Liver (tissue), 9 donors: ENCODE measurements around the gene TMEM175. TPM values are rescaled to one million over a fixed set of nuclear protein-coding genes. Genes with fewer than 3 reads are reported as not detected.

Experiments
- DNase-seq: peaks from one replicate; pipeline ENCODE4 v3.0.0-alpha.2; 2017; ENCODE audit warnings: low spot score
- H3K27ac ChIP-seq, 2 donors: one replicate each; pipeline ENCODE4 v1.7.0; 2013; ENCODE audit warnings: inconsistent platforms in 2 of 2, low read length in 2 of 2, control low read depth in 1 of 2, low read depth in 1 of 2, mild to moderate bottlenecking in 1 of 2
- H3K27me3 ChIP-seq, 4 donors: one replicate each; pipeline versions ENCODE4 v1.6.1 to v1.7.0; 2013; ENCODE audit warnings: low read length in 3 of 4, inconsistent platforms in 1 of 4, mild to moderate bottlenecking in 1 of 4, moderate library complexity in 1 of 4; ENCODE audit not compliant: control insufficient read depth in 4 of 4, insufficient read depth in 4 of 4
- H3K36me3 ChIP-seq, 4 donors: one replicate each; pipeline versions ENCODE4 v1.6.1 to v1.7.0; 2013; ENCODE audit warnings: low read length in 3 of 4, mild to moderate bottlenecking in 3 of 4, low read depth in 1 of 4, moderate library complexity in 1 of 4; ENCODE audit not compliant: control insufficient read depth in 4 of 4, insufficient read depth in 3 of 4
- H3K4me1 ChIP-seq, 4 donors: one replicate each; pipeline versions ENCODE4 v1.6.1 to v1.7.0; 2013; ENCODE audit warnings: low read length in 3 of 4, mild to moderate bottlenecking in 3 of 4, moderate library complexity in 1 of 4; ENCODE audit not compliant: control insufficient read depth in 4 of 4, insufficient read depth in 4 of 4
- H3K4me3 ChIP-seq, 3 donors: one replicate each; pipeline versions ENCODE4 v1.6.1 to v1.7.0; 2013; ENCODE audit warnings: low read length in 3 of 3, control low read depth in 1 of 3, low read depth in 1 of 3, mild to moderate bottlenecking in 1 of 3
- H3K9ac ChIP-seq, 2 donors: one replicate each; pipeline ENCODE4 v1.7.0; 2013; ENCODE audit warnings: low read length in 2 of 2, mild to moderate bottlenecking in 2 of 2, moderate library complexity in 2 of 2, control low read depth in 1 of 2, low read depth in 1 of 2
- H3K9me3 ChIP-seq, 4 donors: one replicate each; pipeline versions ENCODE4 v1.6.1 to v1.7.0; 2013; ENCODE audit warnings: low read length in 3 of 4; ENCODE audit not compliant: control insufficient read depth in 4 of 4
- EGR1 ChIP-seq, 2 donors: IDR thresholded peaks; 2 replicates each; pipeline ENCODE4 v1.6.1; 2016 to 2018; ENCODE audit warnings: antibody characterized with exemption in 2 of 2, low read depth in 2 of 2
- FOXA1 ChIP-seq: IDR thresholded peaks from 2 replicates; pipeline ENCODE4 v1.6.1; 2016; ENCODE audit warnings: antibody characterized with exemption
- FOXA2 ChIP-seq: IDR thresholded peaks from 2 replicates; pipeline ENCODE4 v1.6.1; 2016; ENCODE audit warnings: antibody characterized with exemption
- GABPA ChIP-seq, 2 donors: IDR thresholded peaks in 1 of 2; conservative IDR thresholded peaks in 1 of 2; 2 replicates each; pipeline ENCODE4 v1.6.1; 2016; ENCODE audit warnings: antibody characterized with exemption in 2 of 2, mild to moderate bottlenecking in 1 of 2, moderate library complexity in 1 of 2
- HNF4A ChIP-seq, 2 donors: conservative IDR thresholded peaks; 2 replicates each; pipeline ENCODE4 v1.6.1; 2016; ENCODE audit warnings: antibody characterized with exemption in 2 of 2, mild to moderate bottlenecking in 2 of 2
- NR2F2 ChIP-seq: IDR thresholded peaks from 2 replicates; pipeline ENCODE4 v1.6.1; 2016; ENCODE audit warnings: antibody characterized with exemption
- RXRA ChIP-seq, 2 donors: IDR thresholded peaks; 2 replicates each; pipeline ENCODE4 v1.6.1; 2017 to 2018; ENCODE audit warnings: antibody characterized with exemption in 2 of 2, mild to moderate bottlenecking in 1 of 2
- SP1 ChIP-seq: IDR thresholded peaks from 2 replicates; pipeline ENCODE4 v1.6.1; 2018; ENCODE audit warnings: antibody characterized with exemption, mild to moderate bottlenecking
- TAF1 ChIP-seq: conservative IDR thresholded peaks from 2 replicates; pipeline ENCODE4 v1.6.1; 2016; ENCODE audit warnings: antibody characterized with exemption, mild to moderate bottlenecking
- YY1 ChIP-seq: IDR thresholded peaks from 2 replicates; pipeline ENCODE4 v1.6.1; 2016; ENCODE audit warnings: antibody characterized with exemption, mild to moderate bottlenecking
- WGBS: extraction: QIAGEN DNeasy Blood & Tissue Kit; methylation state at CpG from one replicate; pipeline ENCODE4 v1.1.7; 2013; 5-methylcytosine and 5-hydroxymethylcytosine counted together
- polyA plus RNA-seq, 2 donors: library from polyadenylated mRNA; stranded (reverse) in 1 of 2; unstranded in 1 of 2; fragments of 200-250 nt in 1 of 2; fragments of >200 nt in 1 of 2; fragmentation: Nextera tagmentation in 1 of 2; extraction: Ambion mirVana in 1 of 2; gene quantifications; one replicate each; pipeline versions ENCODE4 v1.2.1 to v1.2.3, GENCODE V29; 2013 to 2015
- total RNA-seq, 2 donors: library from RNA; depleted of rRNA; stranded (reverse); fragments of >200 nt; gene quantifications; one replicate each; pipeline ENCODE4 v1.2.3, GENCODE V29; 2014
- TF ChIP-seq, protein P1 (sequence below): IDR thresholded peaks from 2 replicates; pipeline ENCODE4 v1.6.1; 2016; ENCODE audit warnings: antibody characterized with exemption
- TF ChIP-seq, protein P2 (sequence below): IDR thresholded peaks from 2 replicates; pipeline ENCODE4 v1.6.1; 2016; ENCODE audit warnings: antibody characterized with exemption, mild to moderate bottlenecking
- TF ChIP-seq, protein P3 (sequence below): fragments of 150-350 bp; IDR thresholded peaks from 2 replicates; pipeline ENCODE4 v1.5.1; 2017; ENCODE audit warnings: improper control_type of control experiment, low read depth, low read length; ENCODE audit not compliant: missing input control
- donor health status: healthy.
- donor health status: healthy.
- donor health status: healthy.
- donor health status: healthy.
- donor health status: healthy.

The TMEM175 gene
- total and polyA plus RNA-seq, 4 donors = 18.6 to 26.3 (median 25.5) TPM

DNA sequence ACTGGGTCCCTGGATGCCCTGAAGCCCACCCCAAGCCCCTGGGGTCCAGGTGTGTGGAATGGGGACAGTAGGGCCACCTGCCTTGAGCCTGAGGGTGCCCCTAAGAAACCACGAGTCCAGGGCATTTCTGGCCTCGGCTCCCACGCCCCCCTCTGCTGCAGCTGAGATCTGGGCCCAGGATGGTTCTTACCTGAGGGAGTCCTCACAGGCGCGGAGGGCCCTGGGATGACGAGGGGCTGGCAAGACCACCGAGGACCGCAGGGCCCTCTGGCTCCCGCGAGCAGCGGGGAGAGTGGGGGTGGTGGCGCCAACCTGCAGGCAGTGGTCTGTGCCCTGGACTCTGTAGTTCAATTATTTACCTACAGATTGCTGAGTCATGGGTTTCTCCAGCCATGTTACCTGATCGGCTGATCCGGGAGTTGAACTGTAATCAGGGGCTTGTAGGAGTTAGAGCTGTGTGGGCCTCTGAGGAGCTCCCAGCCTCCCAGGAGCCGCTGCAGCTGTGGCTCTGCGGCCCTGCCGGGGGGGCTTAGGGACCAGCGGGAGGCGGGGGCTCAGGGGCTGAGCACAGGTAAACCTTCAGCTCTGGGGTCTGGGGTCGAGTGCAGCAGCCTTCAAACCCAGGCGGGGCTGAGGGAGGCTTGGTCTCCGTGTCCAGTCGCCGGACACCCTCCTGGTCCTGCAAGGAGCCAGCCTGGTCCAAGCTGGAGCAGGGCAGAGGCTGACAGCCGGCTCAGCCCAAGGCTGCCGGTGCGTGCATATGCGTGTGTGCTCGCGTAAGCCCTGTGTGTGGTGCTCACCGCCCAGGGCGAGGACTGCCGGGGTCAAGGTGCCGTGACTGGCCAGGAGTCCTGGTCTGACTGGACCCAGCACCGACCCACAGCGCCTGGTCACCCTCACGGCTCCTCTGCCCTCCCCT, 61.1 kb downstream of the TMEM175 start, which contains the start of gene SLC26A1:
Gene SLC26A1 (minus strand): TSS at position 294 of the 919 bp plus-strand sequence. CDS start 1,701 bp downstream, outside the sequence.
- peak within 1 kb of the TSS; percentile 53 to 77 (median 60) for H3K4me3 ChIP-seq
- no peaks in the 10 kb centered on the region for H3K27me3 ChIP-seq
- peaks cover 0 to 8% (median 4%) of the 10 kb centered on the region in 4 donors for H3K36me3 ChIP-seq
- peak within 1 kb of the TSS; percentile 92 to 99 for H3K27ac ChIP-seq
- peak within 1 kb of the TSS; percentile 84 to 99 for H3K9ac ChIP-seq
- peak; percentile 45 to 61 for TF ChIP-seq RXRA (IDR thresholded peaks at IDR 0.05)
- TF ChIP-seq FOXA2 = no peak
- TF ChIP-seq, protein P1, sequence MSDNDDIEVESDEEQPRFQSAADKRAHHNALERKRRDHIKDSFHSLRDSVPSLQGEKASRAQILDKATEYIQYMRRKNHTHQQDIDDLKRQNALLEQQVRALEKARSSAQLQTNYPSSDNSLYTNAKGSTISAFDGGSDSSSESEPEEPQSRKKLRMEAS = no peak
- peak in 1 of 2 donors; percentile 29 for TF ChIP-seq EGR1 (IDR thresholded peaks at IDR 0.05; ENCODE audit: low read depth in 2 of 2)
- TF ChIP-seq HNF4A (conservative IDR thresholded peaks at IDR 0.05) = peak; percentile 79 to 86
- TF ChIP-seq YY1 = peak; percentile 73
- no peak for TF ChIP-seq TAF1
- no peaks in the 10 kb centered on the region for H3K9me3 ChIP-seq
- DNase-seq = peak; percentile 58
- peaks cover 11 to 39% (median 25%) of the 10 kb centered on the region in 4 donors for H3K4me1 ChIP-seq
- 36% methylated on average over 37 of the region's 37 CpGs for WGBS

DNA sequence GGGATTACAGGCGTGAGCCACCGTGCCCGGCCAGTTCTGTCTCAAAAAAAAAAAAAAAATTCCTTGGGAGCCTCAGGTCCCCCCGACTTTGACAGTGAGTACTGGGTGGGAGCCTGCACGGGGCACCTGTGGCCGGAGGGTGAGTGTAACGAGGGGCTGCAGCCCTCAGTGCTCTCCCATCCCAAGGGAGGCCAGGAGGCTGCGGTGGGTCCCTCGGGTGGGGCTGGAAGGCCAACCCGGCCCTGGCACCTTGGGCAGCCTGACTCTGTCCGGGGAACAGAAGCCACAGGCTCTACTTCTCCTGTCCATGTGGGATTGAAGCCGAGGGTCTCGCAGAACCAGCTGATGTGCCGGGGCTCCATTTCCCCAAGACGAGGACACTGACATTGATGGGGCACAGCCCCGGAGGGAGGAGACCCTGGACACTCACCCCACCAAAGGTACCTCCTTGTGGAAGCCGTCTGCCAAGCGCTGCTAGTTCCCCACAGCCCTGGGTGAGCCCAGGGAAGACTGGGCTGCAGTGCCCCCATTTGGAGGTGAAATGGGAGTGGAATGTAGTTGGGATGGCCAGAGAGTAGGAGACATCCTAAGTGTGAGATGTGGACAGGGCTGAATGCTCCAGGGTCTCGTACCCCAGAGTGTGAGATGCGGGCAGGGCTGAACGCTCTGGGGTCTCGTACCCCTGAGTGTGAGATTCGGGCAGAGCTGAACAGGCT, 63.2 kb downstream of the TMEM175 start:
- no peak for DNase-seq
- no peaks in the 10 kb centered on the region for H3K9me3 ChIP-seq
- no peak for TF ChIP-seq SP1
- no peak for TF ChIP-seq FOXA1
- no peak for TF ChIP-seq FOXA2
- H3K4me3 ChIP-seq = no peak overlapping the region
- peaks cover 11 to 39% (median 23%) of the 10 kb centered on the region in 4 donors for H3K4me1 ChIP-seq
- H3K27ac ChIP-seq = no peak overlapping the region
- no peaks in the 10 kb centered on the region for H3K27me3 ChIP-seq
- peaks cover 0 to 2% (median under 1%) of the 10 kb centered on the region in 4 donors for H3K36me3 ChIP-seq
- H3K9ac ChIP-seq = no peak overlapping the region
- 94% methylated on average over 23 of the region's 23 CpGs for WGBS

DNA sequence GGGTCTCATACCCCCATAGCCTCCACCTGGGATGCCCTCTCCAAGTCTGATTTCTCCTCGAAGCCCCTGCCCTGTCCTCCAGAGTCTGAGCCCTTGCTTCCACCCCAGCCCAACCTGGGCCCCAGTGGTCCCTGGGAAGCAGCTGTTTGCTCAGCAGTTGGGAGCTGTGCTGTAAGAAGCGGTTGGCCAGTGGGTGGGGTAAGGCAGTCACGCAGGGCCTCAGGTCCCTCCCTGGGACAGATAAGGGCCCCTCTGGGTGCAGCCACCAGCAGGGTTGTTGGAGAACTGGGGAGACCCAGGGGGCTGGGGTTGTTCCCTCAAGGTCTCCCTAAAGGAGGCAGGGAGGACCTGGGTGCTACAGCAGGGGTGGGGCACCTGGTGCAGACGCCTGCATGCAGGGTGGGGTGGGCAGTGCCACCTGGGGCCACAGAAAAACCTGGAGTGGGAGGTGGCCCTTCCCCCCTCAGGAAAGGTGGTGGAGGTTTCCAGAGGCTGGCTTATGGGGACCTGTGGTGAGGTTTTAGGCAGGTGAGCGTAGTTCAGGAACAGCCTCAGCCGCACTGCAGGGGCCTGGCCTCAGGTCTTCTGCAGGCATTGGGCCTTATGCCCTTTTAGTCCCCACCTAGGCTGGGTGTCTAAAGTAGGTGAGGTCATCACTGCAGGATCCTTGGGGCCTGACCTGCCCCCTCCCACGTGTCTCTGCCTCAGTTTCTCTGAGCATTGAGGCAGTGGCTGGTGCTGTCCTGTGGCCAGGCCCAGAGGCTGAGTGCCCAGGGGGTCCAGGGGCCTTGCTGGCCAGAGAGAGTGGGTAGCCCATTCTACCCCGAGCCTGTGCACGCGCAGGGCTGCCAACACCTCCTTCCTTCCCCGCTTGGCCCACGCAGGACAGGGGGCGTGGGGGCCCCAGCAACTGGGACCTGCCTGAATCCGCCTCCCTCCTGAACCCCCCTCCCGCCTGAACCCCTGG, 64.1 kb downstream of the TMEM175 start:
- H3K4me1 ChIP-seq = peaks cover 6 to 31% (median 20%) of the 10 kb centered on the region in 4 donors
- H3K27me3 ChIP-seq = no peaks in the 10 kb centered on the region
- no peaks in the 10 kb centered on the region for H3K9me3 ChIP-seq
- no peak overlapping the region for H3K9ac ChIP-seq
- H3K4me3 ChIP-seq = no peak overlapping the region
- no peak for DNase-seq
- no peak overlapping the region for H3K27ac ChIP-seq
- H3K36me3 ChIP-seq = no peaks in the 10 kb centered on the region
- 84% methylated on average over 15 of the region's 15 CpGs for WGBS
- TF ChIP-seq TAF1 = no peak
- TF ChIP-seq, protein P2, sequence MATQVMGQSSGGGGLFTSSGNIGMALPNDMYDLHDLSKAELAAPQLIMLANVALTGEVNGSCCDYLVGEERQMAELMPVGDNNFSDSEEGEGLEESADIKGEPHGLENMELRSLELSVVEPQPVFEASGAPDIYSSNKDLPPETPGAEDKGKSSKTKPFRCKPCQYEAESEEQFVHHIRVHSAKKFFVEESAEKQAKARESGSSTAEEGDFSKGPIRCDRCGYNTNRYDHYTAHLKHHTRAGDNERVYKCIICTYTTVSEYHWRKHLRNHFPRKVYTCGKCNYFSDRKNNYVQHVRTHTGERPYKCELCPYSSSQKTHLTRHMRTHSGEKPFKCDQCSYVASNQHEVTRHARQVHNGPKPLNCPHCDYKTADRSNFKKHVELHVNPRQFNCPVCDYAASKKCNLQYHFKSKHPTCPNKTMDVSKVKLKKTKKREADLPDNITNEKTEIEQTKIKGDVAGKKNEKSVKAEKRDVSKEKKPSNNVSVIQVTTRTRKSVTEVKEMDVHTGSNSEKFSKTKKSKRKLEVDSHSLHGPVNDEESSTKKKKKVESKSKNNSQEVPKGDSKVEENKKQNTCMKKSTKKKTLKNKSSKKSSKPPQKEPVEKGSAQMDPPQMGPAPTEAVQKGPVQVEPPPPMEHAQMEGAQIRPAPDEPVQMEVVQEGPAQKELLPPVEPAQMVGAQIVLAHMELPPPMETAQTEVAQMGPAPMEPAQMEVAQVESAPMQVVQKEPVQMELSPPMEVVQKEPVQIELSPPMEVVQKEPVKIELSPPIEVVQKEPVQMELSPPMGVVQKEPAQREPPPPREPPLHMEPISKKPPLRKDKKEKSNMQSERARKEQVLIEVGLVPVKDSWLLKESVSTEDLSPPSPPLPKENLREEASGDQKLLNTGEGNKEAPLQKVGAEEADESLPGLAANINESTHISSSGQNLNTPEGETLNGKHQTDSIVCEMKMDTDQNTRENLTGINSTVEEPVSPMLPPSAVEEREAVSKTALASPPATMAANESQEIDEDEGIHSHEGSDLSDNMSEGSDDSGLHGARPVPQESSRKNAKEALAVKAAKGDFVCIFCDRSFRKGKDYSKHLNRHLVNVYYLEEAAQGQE = no peak
- TF ChIP-seq HNF4A (conservative IDR thresholded peaks at IDR 0.05) = no peak
- no peak for TF ChIP-seq YY1
- TF ChIP-seq, protein P3, sequence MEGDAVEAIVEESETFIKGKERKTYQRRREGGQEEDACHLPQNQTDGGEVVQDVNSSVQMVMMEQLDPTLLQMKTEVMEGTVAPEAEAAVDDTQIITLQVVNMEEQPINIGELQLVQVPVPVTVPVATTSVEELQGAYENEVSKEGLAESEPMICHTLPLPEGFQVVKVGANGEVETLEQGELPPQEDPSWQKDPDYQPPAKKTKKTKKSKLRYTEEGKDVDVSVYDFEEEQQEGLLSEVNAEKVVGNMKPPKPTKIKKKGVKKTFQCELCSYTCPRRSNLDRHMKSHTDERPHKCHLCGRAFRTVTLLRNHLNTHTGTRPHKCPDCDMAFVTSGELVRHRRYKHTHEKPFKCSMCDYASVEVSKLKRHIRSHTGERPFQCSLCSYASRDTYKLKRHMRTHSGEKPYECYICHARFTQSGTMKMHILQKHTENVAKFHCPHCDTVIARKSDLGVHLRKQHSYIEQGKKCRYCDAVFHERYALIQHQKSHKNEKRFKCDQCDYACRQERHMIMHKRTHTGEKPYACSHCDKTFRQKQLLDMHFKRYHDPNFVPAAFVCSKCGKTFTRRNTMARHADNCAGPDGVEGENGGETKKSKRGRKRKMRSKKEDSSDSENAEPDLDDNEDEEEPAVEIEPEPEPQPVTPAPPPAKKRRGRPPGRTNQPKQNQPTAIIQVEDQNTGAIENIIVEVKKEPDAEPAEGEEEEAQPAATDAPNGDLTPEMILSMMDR = no peak
- TF ChIP-seq NR2F2 = no peak
- no peak for TF ChIP-seq EGR1 (IDR thresholded peaks at IDR 0.05; ENCODE audit: low read depth in 2 of 2)
- no peak for TF ChIP-seq RXRA (IDR thresholded peaks at IDR 0.05)
- TF ChIP-seq SP1 = no peak
- TF ChIP-seq, protein P1 = no peak
- no peak for TF ChIP-seq GABPA (IDR thresholded peaks at IDR 0.05 in 1 of 2, conservative IDR thresholded peaks at IDR 0.05 in 1 of 2)
